Gastroesophageal sphincter (tissue), 4 donors: Measurements from ENCODE around the gene NFIX. TPM values are rescaled to one million over a fixed set of nuclear protein-coding genes. Genes with fewer than 3 reads are reported as not detected.

ENCODE experiments used
- ATAC-seq: fragments of 150-250 bp; one replicate; pipeline ENCODE4 v1.9.1; 2016; ENCODE audit warnings: mild to moderate bottlenecking, moderate library complexity
- H3K27ac ChIP-seq, 4 donors: fragments of 200-600 bp; sonication (generic) in 3 of 4; 1 replicate in 3 of 4; 2 replicates in 1 of 4; pipeline ENCODE4 v1.5.1; 2016 to 2019
- H3K27me3 ChIP-seq: fragments of 200-600 bp; sonication (generic); one replicate; pipeline ENCODE4 v1.5.1; 2019
- H3K36me3 ChIP-seq, 2 donors: fragments of 200-600 bp; sonication (generic); one replicate each; pipeline ENCODE4 v1.5.1; 2019; ENCODE audit warnings: control low read depth in 1 of 2
- H3K4me1 ChIP-seq, 3 donors: fragments of 200-600 bp; sonication (generic); 1 replicate in 2 of 3; 2 replicates in 1 of 3; pipeline ENCODE4 v1.5.1; 2016 to 2019; ENCODE audit warnings: control low read depth in 2 of 3
- H3K4me3 ChIP-seq, 2 donors: fragments of 200-600 bp; sonication (generic); one replicate each; pipeline ENCODE4 v1.5.1; 2019; ENCODE audit warnings: mild to moderate bottlenecking in 1 of 2, moderate library complexity in 1 of 2
- H3K9me3 ChIP-seq, 3 donors: fragments of 200-600 bp; sonication (generic); one replicate each; pipeline ENCODE4 v1.5.1; 2017 to 2019; ENCODE audit warnings: control low read depth in 2 of 3
- EP300 ChIP-seq: sonication (generic); formaldehyde crosslinking; IDR thresholded peaks from one replicate; pipeline ENCODE4 v1.6.1; 2017; ENCODE audit warnings: antibody characterized with exemption, mild to moderate bottlenecking
- POLR2A ChIP-seq, 2 donors: fragments of 450-650 bp; IDR thresholded peaks; one replicate each; pipeline ENCODE4 v1.6.1; 2017; ENCODE audit warnings: antibody characterized with exemption in 2 of 2, mild to moderate bottlenecking in 2 of 2, moderate library complexity in 1 of 2
- POLR2AphosphoS5 ChIP-seq: sonication (generic); formaldehyde crosslinking; IDR thresholded peaks from one replicate; pipeline ENCODE4 v1.6.1; 2017; ENCODE audit warnings: antibody characterized with exemption
- WGBS, 2 donors: methylation state at CpG; one replicate each; pipeline ENCODE4 v1.1.5; 2018; ENCODE audit warnings: low coverage in 1 of 2; 5-methylcytosine and 5-hydroxymethylcytosine counted together
- total RNA-seq, 4 donors: library from RNA; depleted of rRNA; stranded (reverse); fragments of >200 nt; gene quantifications; one replicate each; pipeline ENCODE4 v1.1.0, GENCODE V29; 2016
- TF ChIP-seq, protein P1 (sequence below), 4 experiments: fragments of 200-600 bp in 2 of 4; fragments of 450-650 bp in 2 of 4; sonication (generic) in 1 of 4; IDR thresholded peaks; one replicate each; pipeline ENCODE4 v1.5.1; 2017 to 2019; ENCODE audit warnings: antibody characterized with exemption in 4 of 4, mild to moderate bottlenecking in 2 of 4, moderate library complexity in 2 of 4

The NFIX gene
- total RNA-seq, 4 donors from 2014 or later, result 44.7 to 145 (median 72.4) TPM

DNA sequence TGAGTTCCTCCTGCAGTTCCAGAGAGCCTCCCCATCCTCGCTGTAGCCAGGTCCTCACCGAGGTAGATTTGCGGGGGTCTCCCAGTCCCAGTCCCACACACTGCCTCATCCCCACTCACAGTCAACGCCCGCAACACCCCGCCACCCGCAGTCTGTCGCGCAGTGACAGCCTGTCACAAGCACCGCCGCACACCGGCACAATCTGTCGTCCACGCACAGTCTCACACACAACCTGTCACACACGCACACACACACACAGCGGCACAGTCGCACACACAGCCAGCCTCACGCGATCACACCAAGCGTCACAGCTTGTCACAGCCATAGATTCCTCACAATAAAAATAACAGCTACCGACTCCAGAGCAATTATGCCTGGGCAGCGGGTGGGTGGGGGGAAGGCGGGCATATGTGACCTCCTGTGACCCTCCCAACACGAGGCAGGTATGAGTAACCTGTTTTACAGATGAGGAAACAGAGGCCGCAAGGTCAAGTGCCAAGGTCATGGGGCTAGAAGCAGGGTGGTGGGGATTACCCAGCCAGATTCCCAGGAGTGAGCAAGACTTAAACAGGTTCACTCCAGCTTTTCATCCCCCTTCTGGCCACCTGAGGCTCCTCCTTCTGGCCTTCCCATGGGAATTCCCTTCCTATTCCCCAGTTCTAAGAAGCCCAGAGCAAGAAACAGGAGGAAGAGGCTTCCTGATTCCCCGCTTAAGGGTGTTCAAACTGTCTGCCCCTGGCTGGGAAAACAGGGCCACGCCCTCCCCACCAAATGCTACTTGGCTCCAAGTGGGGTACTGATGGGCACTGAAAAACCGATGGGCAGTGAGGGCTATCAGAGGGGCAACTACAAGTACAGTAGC lies 13.9 kb downstream of the NFIX start:
- H3K9me3 ChIP-seq, result no peaks in the 10 kb centered on the region
- ATAC-seq, result no peak
- H3K27ac ChIP-seq, result peak overlapping the region; percentile 60 to 98 (median 92)
- H3K36me3 ChIP-seq, result peaks cover 0 to 5% of the 10 kb centered on the region in 2 donors
- WGBS, 2 donors, result 76 to 83% methylated on average over 9 to 12 of the region's 28 CpGs
- TF ChIP-seq, protein P1, sequence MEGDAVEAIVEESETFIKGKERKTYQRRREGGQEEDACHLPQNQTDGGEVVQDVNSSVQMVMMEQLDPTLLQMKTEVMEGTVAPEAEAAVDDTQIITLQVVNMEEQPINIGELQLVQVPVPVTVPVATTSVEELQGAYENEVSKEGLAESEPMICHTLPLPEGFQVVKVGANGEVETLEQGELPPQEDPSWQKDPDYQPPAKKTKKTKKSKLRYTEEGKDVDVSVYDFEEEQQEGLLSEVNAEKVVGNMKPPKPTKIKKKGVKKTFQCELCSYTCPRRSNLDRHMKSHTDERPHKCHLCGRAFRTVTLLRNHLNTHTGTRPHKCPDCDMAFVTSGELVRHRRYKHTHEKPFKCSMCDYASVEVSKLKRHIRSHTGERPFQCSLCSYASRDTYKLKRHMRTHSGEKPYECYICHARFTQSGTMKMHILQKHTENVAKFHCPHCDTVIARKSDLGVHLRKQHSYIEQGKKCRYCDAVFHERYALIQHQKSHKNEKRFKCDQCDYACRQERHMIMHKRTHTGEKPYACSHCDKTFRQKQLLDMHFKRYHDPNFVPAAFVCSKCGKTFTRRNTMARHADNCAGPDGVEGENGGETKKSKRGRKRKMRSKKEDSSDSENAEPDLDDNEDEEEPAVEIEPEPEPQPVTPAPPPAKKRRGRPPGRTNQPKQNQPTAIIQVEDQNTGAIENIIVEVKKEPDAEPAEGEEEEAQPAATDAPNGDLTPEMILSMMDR (IDR thresholded peaks at IDR 0.05), result no peak
- TF ChIP-seq POLR2AphosphoS5 (no peak), POLR2A (IDR thresholded peaks at IDR 0.05) (no peak), EP300 (no peak)
- no peaks in the 10 kb centered on the region for H3K27me3 ChIP-seq
- peaks cover 7 to 100% (median 75%) of the 10 kb centered on the region in 3 donors for H3K4me1 ChIP-seq
- H3K4me3 ChIP-seq, result no peak overlapping the region

DNA sequence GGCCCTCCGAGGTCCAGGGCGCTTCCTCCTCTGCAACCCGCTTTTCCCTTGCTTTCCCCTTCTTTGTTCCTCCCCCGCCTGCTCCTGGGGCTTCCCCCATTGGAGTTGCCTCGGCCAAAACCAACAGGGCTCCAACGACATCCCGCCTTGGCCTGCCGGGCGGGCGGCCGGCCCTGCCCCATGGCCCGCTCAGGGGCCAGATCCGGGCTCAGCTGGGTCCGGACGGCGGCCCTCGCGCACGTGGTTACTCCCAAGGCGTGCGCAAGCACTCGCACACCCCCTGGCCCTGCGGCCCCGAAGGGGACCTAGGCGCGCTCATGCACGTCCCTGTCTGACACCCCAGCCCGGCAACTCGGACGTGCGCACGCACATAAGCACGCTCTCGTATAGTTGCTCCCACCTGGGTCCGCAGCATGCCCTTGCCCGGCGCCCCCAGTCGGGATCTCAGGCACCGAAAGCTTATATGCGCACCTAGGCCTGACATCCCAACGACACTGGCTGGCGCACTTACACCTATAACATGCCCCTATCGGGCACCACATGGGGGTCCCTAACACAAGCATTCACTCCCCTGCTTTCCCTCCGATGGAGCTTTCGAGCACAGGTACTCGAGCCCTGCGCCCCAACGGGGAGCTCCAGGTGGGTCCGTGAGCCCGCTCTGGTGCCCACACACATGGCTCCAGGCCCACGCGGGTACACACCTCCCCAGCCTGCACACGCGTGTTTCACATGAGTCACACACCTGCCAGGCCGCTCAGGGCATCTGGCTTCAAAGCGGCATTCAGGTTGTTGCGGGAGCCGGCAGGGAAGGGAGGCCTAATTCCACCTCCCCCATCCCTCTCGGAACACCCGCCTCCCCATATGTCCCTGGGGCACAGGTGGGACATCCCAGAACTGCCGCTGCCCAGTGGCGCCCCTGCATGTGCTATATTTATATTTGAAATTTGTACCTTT lies 15.0 kb downstream of the NFIX start:
- Histone ChIP-seq H3K4me1 (peaks cover 7 to 100% (median 85%) of the 10 kb centered on the region in 3 donors), H3K9me3 (no peaks in the 10 kb centered on the region), H3K4me3 (peak overlapping the region in 1 of 2 donors; percentile 6), H3K27ac (peak overlapping the region; percentile 9 to 98 (median 92)), H3K27me3 (no peaks in the 10 kb centered on the region), H3K36me3 (peaks cover 0 to 5% of the 10 kb centered on the region in 2 donors)
- ATAC-seq, result peak; percentile 18
- no peak for TF ChIP-seq POLR2A (IDR thresholded peaks at IDR 0.05)
- TF ChIP-seq, protein P1 (IDR thresholded peaks at IDR 0.05), result no peak
- TF ChIP-seq EP300, result no peak
- no peak for TF ChIP-seq POLR2AphosphoS5
- WGBS, 2 donors, result 41 to 80% methylated on average over 7 to 17 of the region's 62 CpGs

DNA sequence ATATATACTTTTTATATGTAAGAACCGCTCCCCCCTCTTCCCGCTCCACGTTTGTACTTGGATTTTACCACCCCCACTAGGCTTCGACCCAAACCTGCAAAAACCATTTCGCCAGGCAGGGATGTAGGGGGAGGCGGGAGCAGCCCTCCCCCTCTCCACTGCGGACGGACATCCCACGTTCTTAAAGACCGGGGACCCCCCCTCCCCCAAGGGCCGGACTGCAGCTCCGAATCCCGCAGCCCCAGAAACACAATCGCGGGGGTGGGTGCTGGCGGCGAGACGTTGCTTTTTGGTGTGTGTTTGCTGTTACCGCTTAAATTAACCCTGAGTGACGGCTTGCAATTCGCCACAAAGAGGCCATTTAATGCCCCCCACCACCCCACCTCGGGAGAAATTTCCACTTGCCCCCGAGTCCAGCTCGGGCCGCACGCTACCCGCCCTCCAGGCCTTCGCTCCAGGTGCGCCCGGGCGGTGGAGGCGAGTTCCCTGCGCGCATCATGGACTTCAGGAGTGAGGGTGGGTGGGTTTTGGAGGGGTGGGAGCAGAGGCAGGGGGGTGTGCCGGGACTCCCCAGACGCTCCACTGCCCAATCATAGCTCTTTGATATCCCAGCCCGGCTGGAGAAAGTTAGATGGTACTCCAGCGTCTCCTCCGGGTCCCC lies 15.8 kb downstream of the NFIX start:
- 46 to 55% methylated on average over 12 to 19 of the region's 39 CpGs for WGBS, 2 donors
- Histone ChIP-seq H3K36me3 (peaks cover 0 to 5% of the 10 kb centered on the region in 2 donors), H3K4me3 (no peak overlapping the region), H3K27me3 (no peaks in the 10 kb centered on the region), H3K27ac (peak overlapping the region in 3 of 4 donors; percentile 73 to 98 (median 96)), H3K4me1 (peaks cover 7 to 100% (median 86%) of the 10 kb centered on the region in 3 donors), H3K9me3 (no peaks in the 10 kb centered on the region)
- no peak for TF ChIP-seq EP300
- TF ChIP-seq POLR2AphosphoS5, result no peak
- no peak for TF ChIP-seq POLR2A (IDR thresholded peaks at IDR 0.05)
- TF ChIP-seq, protein P1 (IDR thresholded peaks at IDR 0.05), result no peak
- ATAC-seq, result no peak

DNA sequence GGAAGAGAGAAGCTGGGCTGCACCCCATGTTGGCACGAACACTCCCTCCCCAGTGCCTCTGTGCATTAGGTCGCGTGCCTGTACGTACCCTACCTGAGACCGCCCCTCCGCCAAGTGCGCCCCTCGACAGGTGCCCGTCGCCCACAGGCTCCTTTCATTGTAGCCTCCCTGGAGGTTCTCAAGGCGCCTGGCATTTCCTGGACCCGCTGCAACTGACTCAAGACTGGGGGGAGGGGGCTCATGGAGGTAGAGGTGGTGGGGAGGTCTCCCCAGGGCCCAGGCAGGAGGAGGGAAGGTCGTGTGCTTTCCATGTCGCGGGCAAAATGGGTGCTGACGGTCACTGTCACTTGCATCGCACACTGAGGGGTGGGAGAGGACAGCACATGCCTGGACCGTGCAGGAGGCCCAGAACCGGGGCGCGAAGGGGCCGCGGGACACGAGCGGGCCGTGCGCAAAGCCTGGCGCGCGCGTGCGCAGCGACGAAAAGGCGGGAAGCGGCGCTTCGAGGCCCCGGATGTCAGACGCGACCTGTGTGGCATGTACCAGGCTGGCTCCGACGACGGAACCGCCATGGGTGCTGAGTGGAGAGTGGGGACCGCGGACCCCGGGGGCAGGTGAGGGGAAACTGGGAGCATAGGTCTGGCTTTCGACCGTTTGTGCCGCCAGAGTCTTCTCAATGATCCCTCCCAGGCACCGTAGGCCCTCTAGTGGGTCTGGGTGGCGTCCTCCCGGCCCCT lies 16.5 kb downstream of the NFIX start:
- Histone ChIP-seq H3K36me3 (peaks cover 0 to 5% of the 10 kb centered on the region in 2 donors), H3K27me3 (no peaks in the 10 kb centered on the region), H3K9me3 (no peaks in the 10 kb centered on the region), H3K4me1 (peaks cover 7 to 100% (median 85%) of the 10 kb centered on the region in 3 donors), H3K4me3 (peak overlapping the region in 1 of 2 donors; percentile 42), H3K27ac (peak overlapping the region; percentile 43 to 98 (median 84))
- WGBS, 2 donors, result no CpG with 5 or more reads among the region's 54 CpGs
- no peak for ATAC-seq
- TF ChIP-seq EP300 (no peak), POLR2A (IDR thresholded peaks at IDR 0.05) (no peak), POLR2AphosphoS5 (no peak)
- TF ChIP-seq, protein P1 (IDR thresholded peaks at IDR 0.05), result no peak
